Vagina (tissue), 2 donors: ENCODE measurements around the gene PRKCQ. TPM values are rescaled to one million over a fixed set of nuclear protein-coding genes. Genes with fewer than 3 reads are reported as not detected.

Experiments used
- DNase-seq, 2 donors: peaks; one replicate each; pipeline ENCODE4 v3.0.0-alpha.2; 2017; ENCODE audit errors: extremely low spot score in 2 of 2
- H3K27ac ChIP-seq: fragments of 200-600 bp; sonication (generic); one replicate; pipeline ENCODE4 v1.5.1; 2019
- H3K27me3 ChIP-seq: fragments of 200-600 bp; sonication (generic); one replicate; pipeline ENCODE4 v1.5.1; 2019
- H3K36me3 ChIP-seq, 2 donors: fragments of 200-600 bp; sonication (generic); one replicate each; pipeline ENCODE4 v1.5.1; 2017 to 2019
- H3K4me1 ChIP-seq: fragments of 200-600 bp; sonication (generic); one replicate; pipeline ENCODE4 v1.5.1; 2019
- H3K4me3 ChIP-seq, 2 donors: fragments of 200-600 bp; sonication (generic); 1 replicate in 1 of 2; 2 replicates in 1 of 2; pipeline ENCODE4 v1.5.1; 2016 to 2019
- H3K9me3 ChIP-seq: fragments of 200-600 bp; sonication (generic); one replicate; pipeline ENCODE4 v1.5.1; 2019
- CTCF ChIP-seq, 3 experiments: fragments of 450-650 bp in 2 of 3; fragments of 200-600 bp in 1 of 3; sonication (generic) in 1 of 3; IDR thresholded peaks; one replicate each; pipeline ENCODE4 v1.5.1; 2017 to 2019; ENCODE audit warnings: antibody characterized with exemption in 3 of 3, mild to moderate bottlenecking in 2 of 3, moderate library complexity in 2 of 3
- POLR2A ChIP-seq, 2 donors: fragments of 450-650 bp; IDR thresholded peaks; one replicate each; pipeline ENCODE4 v1.6.1; 2017; ENCODE audit warnings: antibody characterized with exemption in 2 of 2, mild to moderate bottlenecking in 2 of 2, moderate library complexity in 2 of 2
- POLR2AphosphoS5 ChIP-seq, 2 donors: sonication (generic); formaldehyde crosslinking; IDR thresholded peaks; one replicate each; pipeline ENCODE4 v1.9.0; 2017; ENCODE audit warnings: antibody characterized with exemption in 2 of 2, mild to moderate bottlenecking in 2 of 2, low read depth in 1 of 2; ENCODE audit not compliant: insufficient read depth in 1 of 2
- intact Hi-C: fragments of 100-400 bp; cut with DNase I; formaldehyde crosslinking; loops from one replicate; pipeline ENCODE4 v1.15.1; 2023
- total RNA-seq: library from RNA; depleted of rRNA; stranded (reverse); fragments of >200 nt; gene quantifications from one replicate; pipeline ENCODE4 v1.2.3, GENCODE V29; 2016

Gene PRKCQ
- total RNA-seq, 1 donor from 2014 or later: 3.7 TPM

GRCh38 chr10:6458814-6459213, 121.3 kb downstream of the PRKCQ start:
- H3K4me3 ChIP-seq: no peak overlapping the region
- H3K27ac ChIP-seq: no peak overlapping the region
- no peaks in the 10 kb centered on the region for H3K9me3 ChIP-seq
- H3K27me3 ChIP-seq: no peaks in the 10 kb centered on the region
- H3K4me1 ChIP-seq: no peaks in the 10 kb centered on the region
- no peak for DNase-seq
- intact Hi-C loops: no loop called here
- H3K36me3 ChIP-seq: peaks cover 0 to 6% of the 10 kb centered on the region in 2 donors
- TF ChIP-seq CTCF (IDR thresholded peaks at IDR 0.05) (no peak), POLR2A (IDR thresholded peaks at IDR 0.05) (no peak), POLR2AphosphoS5 (IDR thresholded peaks at IDR 0.05; ENCODE audit: insufficient read depth in 1 of 2, low read depth in 1 of 2) (no peak)

GRCh38 chr10:6457376-6457775, 122.7 kb downstream of the PRKCQ start:
- H3K27ac ChIP-seq: no peak overlapping the region
- intact Hi-C loops: no loop called here
- DNase-seq: no peak
- no peaks in the 10 kb centered on the region for H3K27me3 ChIP-seq
- TF ChIP-seq CTCF (IDR thresholded peaks at IDR 0.05) (no peak), POLR2AphosphoS5 (IDR thresholded peaks at IDR 0.05; ENCODE audit: insufficient read depth in 1 of 2, low read depth in 1 of 2) (no peak), POLR2A (IDR thresholded peaks at IDR 0.05) (no peak)
- H3K9me3 ChIP-seq: no peaks in the 10 kb centered on the region
- H3K36me3 ChIP-seq: peaks cover 0 to 6% of the 10 kb centered on the region in 2 donors
- no peak overlapping the region for H3K4me3 ChIP-seq
- H3K4me1 ChIP-seq: no peaks in the 10 kb centered on the region

GRCh38 chr10:6456067-6456466, 124.0 kb downstream of the PRKCQ start:
- Histone ChIP-seq H3K9me3 (no peaks in the 10 kb centered on the region), H3K36me3 (peaks cover 0 to 6% of the 10 kb centered on the region in 2 donors), H3K27me3 (no peaks in the 10 kb centered on the region), H3K4me3 (no peak overlapping the region), H3K27ac (no peak overlapping the region), H3K4me1 (no peaks in the 10 kb centered on the region)
- no peak for DNase-seq
- intact Hi-C loops: no loop called here
- TF ChIP-seq POLR2AphosphoS5 (IDR thresholded peaks at IDR 0.05; ENCODE audit: insufficient read depth in 1 of 2, low read depth in 1 of 2): no peak
- no peak for TF ChIP-seq POLR2A (IDR thresholded peaks at IDR 0.05)
- no peak for TF ChIP-seq CTCF (IDR thresholded peaks at IDR 0.05)

GRCh38 chr10:6455592-6455991, 124.5 kb downstream of the PRKCQ start:
- DNase-seq: no peak
- peaks cover 0 to 6% of the 10 kb centered on the region in 2 donors for H3K36me3 ChIP-seq
- H3K27me3 ChIP-seq: no peaks in the 10 kb centered on the region
- intact Hi-C loops: no loop called here
- no peaks in the 10 kb centered on the region for H3K9me3 ChIP-seq
- no peak overlapping the region for H3K27ac ChIP-seq
- H3K4me3 ChIP-seq: no peak overlapping the region
- no peak for TF ChIP-seq CTCF (IDR thresholded peaks at IDR 0.05)
- TF ChIP-seq POLR2A (IDR thresholded peaks at IDR 0.05): no peak
- TF ChIP-seq POLR2AphosphoS5 (IDR thresholded peaks at IDR 0.05; ENCODE audit: insufficient read depth in 1 of 2, low read depth in 1 of 2): no peak
- H3K4me1 ChIP-seq: no peaks in the 10 kb centered on the region

GRCh38 chr10:6446711-6447110, 133.4 kb downstream of the PRKCQ start:
- no peak overlapping the region for H3K4me3 ChIP-seq
- H3K27me3 ChIP-seq: no peaks in the 10 kb centered on the region
- no peaks in the 10 kb centered on the region for H3K36me3 ChIP-seq
- DNase-seq: no peak
- TF ChIP-seq POLR2A (IDR thresholded peaks at IDR 0.05) (no peak), CTCF (IDR thresholded peaks at IDR 0.05) (no peak), POLR2AphosphoS5 (IDR thresholded peaks at IDR 0.05; ENCODE audit: insufficient read depth in 1 of 2, low read depth in 1 of 2) (no peak)
- H3K9me3 ChIP-seq: no peaks in the 10 kb centered on the region
- no peaks in the 10 kb centered on the region for H3K4me1 ChIP-seq
- H3K27ac ChIP-seq: no peak overlapping the region
- intact Hi-C loops: no loop called here
